ENCODE measurements around the gene ACIN1. TPM values are rescaled to one million over a fixed set of nuclear protein-coding genes. Genes with fewer than 3 reads are reported as not detected.

Gene ACIN1
- total and polyA plus RNA-seq, 2 of the 13 experiments (the other 11 are each of a cell fraction or from before 2014, with no cell fraction given), result 165 to 183 TPM

DNA sequence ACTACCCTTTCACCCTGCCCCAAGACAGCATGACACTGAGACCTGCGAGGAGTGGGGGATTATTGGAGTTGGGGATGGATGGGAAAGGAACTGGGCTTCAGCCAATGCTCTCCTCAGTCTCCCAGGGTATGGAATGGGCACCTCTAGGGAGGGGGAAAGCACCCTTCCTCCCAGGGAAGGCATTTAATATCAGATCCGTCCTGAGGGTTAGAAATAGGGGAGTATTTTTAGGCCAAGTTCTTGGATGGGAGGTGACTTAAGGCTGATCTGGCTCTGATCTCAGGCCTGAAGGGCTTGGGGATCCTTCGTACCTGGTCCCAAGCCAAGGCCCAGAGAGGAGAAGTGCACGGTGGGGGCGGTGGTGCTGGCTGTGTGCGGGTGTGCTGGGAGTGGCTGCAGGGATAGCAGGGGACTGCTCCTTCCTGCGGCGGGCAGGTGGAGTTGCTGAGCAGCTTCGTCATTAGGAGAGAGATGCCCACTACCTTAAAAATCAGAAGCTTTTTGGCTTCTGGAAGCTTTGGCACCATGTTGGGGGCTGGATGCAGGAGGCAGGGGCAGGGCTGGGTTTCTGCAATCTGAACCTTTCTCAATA, 31.1 kb upstream of the ACIN1 start:
- ChIA-PET CTCF (ENCODE audit: low intra/inter-chr PET ratio, low total read pairs) (no interaction called here), POLR2A (interaction anchor here (1.3 kb wide), 1 partner anchor 31 kb away, joined by 5 read pairs; the partner anchor contains the start of genes ACIN1 and C14orf119)
- FAIRE-seq (no peak), ATAC-seq (peak; percentile 70), DNase-seq (ENCODE audit: low spot score) (no peak)
- H3K4me2 ChIP-seq (ENCODE audit: low read depth, low read length), result no peak overlapping the region
- intact Hi-C loops (cut with micrococcal nuclease; ENCODE audit: unreplicated experiment) (no loop called here), in situ Hi-C loops (cut with HindIII; ENCODE audit: extremely low pct_ligation_motif_present, low pct_unique_long_range_greater_than_20kb) (no loop called here)
- no TSS peak for BruUV-seq (replicated peaks)
- H2AFZ ChIP-seq (ENCODE audit: low read length), result no peak overlapping the region
- H3K27me3 ChIP-seq (ENCODE audit: control insufficient read depth in 1 of 2, insufficient read depth in 2 of 2, low read length in 2 of 2), result peaks cover 43 to 97% of the 10 kb centered on the region in 2 experiments
- H3K9me3 ChIP-seq (ENCODE audit: low read length), result no peaks in the 10 kb centered on the region
- H3K79me2 ChIP-seq (ENCODE audit: insufficient read depth, low read length), result no peaks in the 10 kb centered on the region
- no peak overlapping the region for H3K4me3 ChIP-seq (replicated peaks in 1 of 3; ENCODE audit: insufficient read depth in 1 of 3, low read depth in 2 of 3, low read length in 3 of 3)
- no peaks in the 10 kb centered on the region for H3K4me1 ChIP-seq (ENCODE audit: insufficient read depth, low read length)
- no peak for TF ChIP-seq ZIK1 (CRISPR knock-in tag; IDR thresholded peaks at IDR 0.05; ENCODE audit: borderline replicate concordance, low read depth)
- TF ChIP-seq, protein P1, sequence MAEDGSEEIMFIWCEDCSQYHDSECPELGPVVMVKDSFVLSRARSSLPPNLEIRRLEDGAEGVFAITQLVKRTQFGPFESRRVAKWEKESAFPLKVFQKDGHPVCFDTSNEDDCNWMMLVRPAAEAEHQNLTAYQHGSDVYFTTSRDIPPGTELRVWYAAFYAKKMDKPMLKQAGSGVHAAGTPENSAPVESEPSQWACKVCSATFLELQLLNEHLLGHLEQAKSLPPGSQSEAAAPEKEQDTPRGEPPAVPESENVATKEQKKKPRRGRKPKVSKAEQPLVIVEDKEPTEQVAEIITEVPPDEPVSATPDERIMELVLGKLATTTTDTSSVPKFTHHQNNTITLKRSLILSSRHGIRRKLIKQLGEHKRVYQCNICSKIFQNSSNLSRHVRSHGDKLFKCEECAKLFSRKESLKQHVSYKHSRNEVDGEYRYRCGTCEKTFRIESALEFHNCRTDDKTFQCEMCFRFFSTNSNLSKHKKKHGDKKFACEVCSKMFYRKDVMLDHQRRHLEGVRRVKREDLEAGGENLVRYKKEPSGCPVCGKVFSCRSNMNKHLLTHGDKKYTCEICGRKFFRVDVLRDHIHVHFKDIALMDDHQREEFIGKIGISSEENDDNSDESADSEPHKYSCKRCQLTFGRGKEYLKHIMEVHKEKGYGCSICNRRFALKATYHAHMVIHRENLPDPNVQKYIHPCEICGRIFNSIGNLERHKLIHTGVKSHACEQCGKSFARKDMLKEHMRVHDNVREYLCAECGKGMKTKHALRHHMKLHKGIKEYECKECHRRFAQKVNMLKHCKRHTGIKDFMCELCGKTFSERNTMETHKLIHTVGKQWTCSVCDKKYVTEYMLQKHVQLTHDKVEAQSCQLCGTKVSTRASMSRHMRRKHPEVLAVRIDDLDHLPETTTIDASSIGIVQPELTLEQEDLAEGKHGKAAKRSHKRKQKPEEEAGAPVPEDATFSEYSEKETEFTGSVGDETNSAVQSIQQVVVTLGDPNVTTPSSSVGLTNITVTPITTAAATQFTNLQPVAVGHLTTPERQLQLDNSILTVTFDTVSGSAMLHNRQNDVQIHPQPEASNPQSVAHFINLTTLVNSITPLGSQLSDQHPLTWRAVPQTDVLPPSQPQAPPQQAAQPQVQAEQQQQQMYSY (CRISPR knock-in tag; IDR thresholded peaks at IDR 0.05), result no peak
- 0 out of 2 replicates have a peak, but pooled peaks have one; percentile 29 for TF ChIP-seq KMT2A (CRISPR knock-in tag; IDR thresholded peaks at IDR 0.05)
- 0 out of 2 replicates have a peak, but pooled peaks have one; percentile 42 for TF ChIP-seq ZNF572 (CRISPR knock-in tag; IDR thresholded peaks at IDR 0.05)
- TF ChIP-seq EZH2 (conservative IDR thresholded peaks at IDR 0.05; ENCODE audit: low read depth, low read length), result peak; percentile 95
- TF ChIP-seq CCAR2 (optimal IDR thresholded peaks at IDR 0.05; ENCODE audit: low read depth, low read length), result no peak
- TF ChIP-seq SIX1 (CRISPR knock-in tag; IDR thresholded peaks at IDR 0.05; ENCODE audit: borderline replicate concordance), result no peak
- H3K9ac ChIP-seq (ENCODE audit: insufficient read depth, low read depth, low read length), result no peak overlapping the region
- 1% methylated on average over 9 of the region's 9 CpGs for WGBS (ENCODE audit: low lambda C conversion rate)
- H4K20me1 ChIP-seq (ENCODE audit: insufficient read depth, low read length), result no peaks in the 10 kb centered on the region
- H3K36me3 ChIP-seq (replicated peaks in 1 of 2; ENCODE audit: control insufficient read depth in 1 of 2, insufficient read depth in 2 of 2, low read length in 2 of 2), result no peaks in the 10 kb centered on the region
- H3K27ac ChIP-seq (ENCODE audit: extremely low read length, insufficient read depth, low read length), result no peak overlapping the region

Measured in HepG2 (cell line).